GM12892 (cell line): ENCODE results near the gene GALNT14.

Source experiments
- POLR2AphosphoS5 ChIP-seq: IDR thresholded peaks from 2 replicates; pipeline ENCODE4 v1.6.1; 2011; ENCODE audit warnings: low read depth, low read length, control low read depth
- TAF1 ChIP-seq: IDR thresholded peaks from 2 replicates; pipeline ENCODE4 v1.6.1; 2011; ENCODE audit warnings: low read depth, mild to moderate bottlenecking, control low read depth, low read length, borderline replicate concordance

- no peak for TF ChIP-seq TAF1
- TF ChIP-seq POLR2AphosphoS5: no peak
Observed at GRCh38 chr2:30880516-30880915, 257.7 kb downstream of the GALNT14 start.
